GM12865 (cell line): ENCODE results near the gene CCL21.
A peak's percentile ranks its signal among the peaks of the same experiment; 100 is the strongest.

ENCODE experiments used
- DNase-seq: peaks from one replicate; pipeline ENCODE4 v3.0.0; 2010; ENCODE audit warnings: low read depth
- H3K4me3 ChIP-seq: 2 replicates; pipeline ENCODE4 v1.5.1; 2011; ENCODE audit warnings: mild to moderate bottlenecking, low read depth, low read length, control low read depth
- TF ChIP-seq, protein P1 (sequence below): IDR thresholded peaks from 2 replicates; pipeline ENCODE4 v1.5.1; 2011; ENCODE audit warnings: low read length, control low read depth, low read depth, inconsistent platforms; ENCODE audit not compliant: insufficient read depth; ENCODE audit errors: missing control alignments

CCL21 gene

DNA sequence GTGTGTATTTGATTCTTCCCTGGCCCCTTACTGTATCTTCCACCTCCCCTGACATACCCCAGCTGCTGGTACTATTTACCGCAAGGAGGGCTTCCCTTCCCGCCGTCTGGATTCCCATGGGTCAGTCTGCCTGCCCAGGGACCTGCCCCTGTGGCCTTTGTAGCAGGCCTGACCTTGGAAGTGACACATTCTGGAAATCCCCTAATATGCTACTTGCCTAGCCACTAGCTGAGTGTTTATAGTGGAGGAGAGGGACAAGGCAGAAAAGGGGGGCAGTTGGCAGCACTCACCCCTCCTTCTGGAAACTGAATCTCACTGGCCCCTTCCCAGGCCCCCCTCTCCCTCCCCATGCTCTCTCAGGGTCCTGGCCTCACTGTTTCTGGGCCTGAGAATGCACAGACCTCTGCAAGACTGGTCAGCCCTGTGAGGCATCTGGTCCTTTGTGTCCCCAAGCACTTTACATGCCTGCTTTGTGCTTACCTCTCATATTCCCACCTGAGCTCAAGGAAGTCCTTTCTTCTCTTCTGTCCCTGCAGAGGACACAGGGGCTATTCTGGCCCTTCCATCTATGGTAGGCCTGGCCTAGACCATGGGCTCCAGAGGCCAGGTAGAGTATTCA, 8.2 kb upstream of the CCL21 start:
- no peak overlapping the region for H3K4me3 ChIP-seq
- peak; percentile 7 for DNase-seq
- TF ChIP-seq, protein P1, sequence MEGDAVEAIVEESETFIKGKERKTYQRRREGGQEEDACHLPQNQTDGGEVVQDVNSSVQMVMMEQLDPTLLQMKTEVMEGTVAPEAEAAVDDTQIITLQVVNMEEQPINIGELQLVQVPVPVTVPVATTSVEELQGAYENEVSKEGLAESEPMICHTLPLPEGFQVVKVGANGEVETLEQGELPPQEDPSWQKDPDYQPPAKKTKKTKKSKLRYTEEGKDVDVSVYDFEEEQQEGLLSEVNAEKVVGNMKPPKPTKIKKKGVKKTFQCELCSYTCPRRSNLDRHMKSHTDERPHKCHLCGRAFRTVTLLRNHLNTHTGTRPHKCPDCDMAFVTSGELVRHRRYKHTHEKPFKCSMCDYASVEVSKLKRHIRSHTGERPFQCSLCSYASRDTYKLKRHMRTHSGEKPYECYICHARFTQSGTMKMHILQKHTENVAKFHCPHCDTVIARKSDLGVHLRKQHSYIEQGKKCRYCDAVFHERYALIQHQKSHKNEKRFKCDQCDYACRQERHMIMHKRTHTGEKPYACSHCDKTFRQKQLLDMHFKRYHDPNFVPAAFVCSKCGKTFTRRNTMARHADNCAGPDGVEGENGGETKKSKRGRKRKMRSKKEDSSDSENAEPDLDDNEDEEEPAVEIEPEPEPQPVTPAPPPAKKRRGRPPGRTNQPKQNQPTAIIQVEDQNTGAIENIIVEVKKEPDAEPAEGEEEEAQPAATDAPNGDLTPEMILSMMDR: no peak

DNA sequence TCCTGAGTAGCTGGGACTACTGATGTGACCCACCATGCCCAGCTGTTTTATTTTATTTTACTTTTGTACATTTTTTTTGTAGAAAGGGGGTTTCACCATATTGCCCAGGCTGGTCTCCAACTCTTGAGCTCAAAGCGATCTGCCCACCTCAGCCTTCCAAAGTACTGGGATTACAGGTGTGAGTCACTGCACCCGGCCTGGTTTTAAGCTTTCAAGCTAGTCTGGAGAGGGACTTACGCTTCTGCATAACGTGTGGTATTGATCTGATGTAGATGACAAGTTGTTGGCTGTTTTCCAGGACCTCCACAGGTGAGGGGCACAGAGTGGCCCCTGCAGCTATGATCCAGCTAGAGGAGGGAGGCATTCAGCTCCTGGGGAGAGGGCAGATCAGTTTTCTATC, 6.8 kb upstream of the CCL21 start:
- H3K4me3 ChIP-seq: no peak overlapping the region
- TF ChIP-seq, protein P1: no peak
- no peak for DNase-seq

DNA sequence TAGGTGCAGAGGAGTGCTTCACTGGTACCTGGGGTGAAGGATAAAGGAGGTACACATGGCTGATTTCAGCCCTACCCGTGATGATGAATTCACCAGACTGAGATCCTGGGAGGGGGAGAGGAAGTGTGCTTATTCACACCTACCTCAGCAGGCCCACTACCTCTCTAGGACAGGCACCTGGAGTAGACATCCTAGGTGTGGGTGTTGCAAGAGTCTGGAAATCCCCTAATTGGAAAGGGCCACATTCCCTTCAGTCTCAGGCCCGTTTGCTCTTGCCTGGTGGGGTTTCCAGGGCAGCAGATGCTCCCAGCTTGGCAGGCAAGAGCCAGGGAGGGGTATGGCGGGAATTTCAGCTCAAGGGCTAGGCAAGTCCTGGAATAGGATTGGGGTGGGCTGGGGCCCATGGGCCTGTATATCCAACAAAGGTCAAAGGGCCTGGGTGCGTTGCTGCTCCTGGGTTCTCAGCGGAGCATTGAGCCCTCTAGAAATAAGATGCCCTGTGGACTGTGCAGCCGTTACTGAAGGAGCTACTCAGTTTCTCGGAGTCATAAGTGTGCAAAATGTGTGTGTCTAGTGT, 5.8 kb upstream of the CCL21 start:
- TF ChIP-seq, protein P1: no peak
- no peak for DNase-seq
- no peak overlapping the region for H3K4me3 ChIP-seq

DNA sequence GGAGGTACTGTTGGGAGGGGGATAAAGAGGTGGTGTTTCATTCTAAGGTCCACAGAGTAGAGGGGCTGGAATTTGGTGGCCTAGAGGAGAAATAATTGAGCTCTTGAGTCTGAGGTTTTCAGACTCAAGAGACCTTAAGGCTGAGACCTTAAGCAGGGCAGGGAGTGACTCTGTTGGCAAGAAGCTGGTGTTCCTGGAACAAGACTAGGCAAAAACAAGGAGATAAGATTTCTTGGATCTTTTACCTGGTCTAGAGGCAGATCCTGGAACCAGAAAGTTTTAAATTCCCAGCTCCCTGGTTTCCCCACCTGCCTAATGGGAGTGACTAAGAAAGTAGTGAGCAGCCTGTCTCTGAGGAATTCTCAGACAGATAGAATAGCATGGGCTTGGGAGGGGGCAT, 4.1 kb upstream of the CCL21 start:
- TF ChIP-seq, protein P1: no peak

DNA sequence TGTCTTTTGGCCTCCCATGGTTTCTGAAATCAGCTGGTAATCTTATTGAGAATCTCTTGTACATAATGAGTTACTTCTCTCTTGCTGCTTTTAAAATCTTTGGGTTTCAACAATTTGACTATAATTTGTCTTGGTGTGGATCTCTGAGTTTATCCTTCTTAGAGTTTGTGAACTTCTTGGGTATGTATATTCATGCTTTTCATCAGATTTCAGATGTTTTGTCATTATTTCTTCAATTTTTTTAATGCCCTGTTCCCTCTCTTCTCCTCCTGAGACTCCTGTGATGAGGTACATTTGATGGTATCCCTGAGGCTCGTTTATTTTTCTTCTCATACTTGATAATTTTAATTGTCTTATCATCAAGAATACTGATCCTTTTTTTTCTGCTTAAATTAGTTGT, 2.2 kb upstream of the CCL21 start:
- DNase-seq: no peak
- H3K4me3 ChIP-seq: no peak overlapping the region
- TF ChIP-seq, protein P1: no peak

More for the DNA sequence above, 4.1 kb upstream of the CCL21 start:
- no peak overlapping the region for H3K4me3 ChIP-seq
- DNase-seq: no peak

DNA sequence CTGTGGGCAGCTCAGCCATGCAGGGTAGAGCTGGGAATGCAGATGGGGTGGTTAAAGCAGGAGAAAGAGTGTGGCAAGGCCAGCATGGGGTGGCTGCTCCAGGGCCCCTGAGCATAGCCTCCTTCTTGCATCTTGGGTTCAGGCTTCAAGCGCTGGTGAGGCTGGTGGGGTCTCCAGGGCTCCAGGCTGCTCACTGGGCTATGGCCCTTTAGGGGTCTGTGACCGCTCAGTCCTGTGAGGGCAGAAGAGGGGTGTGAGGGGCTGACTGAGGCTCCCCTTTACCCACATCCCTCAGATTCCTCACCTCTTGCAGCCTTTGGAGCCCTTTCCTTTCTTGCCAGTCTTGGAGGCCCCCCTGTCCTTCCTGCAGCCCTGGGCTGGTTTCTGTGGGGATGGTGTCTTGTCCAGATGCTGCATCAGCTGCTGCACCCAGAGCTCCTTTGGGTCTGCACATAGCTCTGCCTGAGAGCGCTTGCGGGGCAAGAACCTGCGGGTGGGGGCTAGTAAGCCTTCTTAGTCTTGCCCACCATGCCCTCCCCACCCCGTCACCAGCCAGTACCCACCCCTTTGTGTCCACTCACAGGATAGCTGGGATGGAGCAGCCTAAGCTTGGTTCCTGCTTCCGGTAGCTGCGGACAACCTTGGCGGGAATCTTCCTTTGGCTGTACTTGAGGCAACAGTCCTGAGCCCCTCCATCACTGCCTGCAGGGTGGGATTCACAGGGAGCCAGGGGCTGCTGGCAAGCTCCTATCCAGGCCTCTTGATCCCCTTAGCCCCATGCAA, 549 bp downstream of the CCL21 start:
- DNase-seq: no peak
- H3K4me3 ChIP-seq: no peak overlapping the region
- TF ChIP-seq, protein P1: no peak

DNA sequence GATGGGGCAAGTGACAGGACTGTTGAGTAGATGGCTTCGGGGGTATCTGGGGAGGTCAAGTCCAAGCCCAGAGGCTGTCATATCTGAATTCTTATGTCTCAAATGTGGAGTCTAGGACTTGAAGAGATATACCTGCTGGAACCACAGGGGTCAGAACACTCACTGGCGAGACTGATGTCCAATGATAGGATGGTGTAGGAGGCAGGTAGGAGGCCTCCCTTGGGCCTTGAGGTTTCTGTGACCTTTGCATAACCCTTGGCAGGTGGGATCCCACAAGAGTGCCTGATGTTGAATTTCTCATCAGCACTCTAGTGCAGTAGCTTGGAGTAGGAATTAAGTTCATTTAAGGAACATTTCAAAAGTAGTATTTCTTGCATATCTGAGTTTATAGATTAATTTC, 2.8 kb downstream of the CCL21 start:
- TF ChIP-seq, protein P1: no peak
- DNase-seq: no peak
- no peak overlapping the region for H3K4me3 ChIP-seq
